GM19328 (cell line): ENCODE results near the gene EVC.

ENCODE experiments used
- ATAC-seq: cut with Tn5 transposase; IDR thresholded peaks from one replicate; pipeline ENCODE4 v1.9.1; 2021; ENCODE audit warnings: mild to moderate bottlenecking, moderate library complexity; ENCODE audit not compliant: unreplicated experiment

Gene EVC

DNA sequence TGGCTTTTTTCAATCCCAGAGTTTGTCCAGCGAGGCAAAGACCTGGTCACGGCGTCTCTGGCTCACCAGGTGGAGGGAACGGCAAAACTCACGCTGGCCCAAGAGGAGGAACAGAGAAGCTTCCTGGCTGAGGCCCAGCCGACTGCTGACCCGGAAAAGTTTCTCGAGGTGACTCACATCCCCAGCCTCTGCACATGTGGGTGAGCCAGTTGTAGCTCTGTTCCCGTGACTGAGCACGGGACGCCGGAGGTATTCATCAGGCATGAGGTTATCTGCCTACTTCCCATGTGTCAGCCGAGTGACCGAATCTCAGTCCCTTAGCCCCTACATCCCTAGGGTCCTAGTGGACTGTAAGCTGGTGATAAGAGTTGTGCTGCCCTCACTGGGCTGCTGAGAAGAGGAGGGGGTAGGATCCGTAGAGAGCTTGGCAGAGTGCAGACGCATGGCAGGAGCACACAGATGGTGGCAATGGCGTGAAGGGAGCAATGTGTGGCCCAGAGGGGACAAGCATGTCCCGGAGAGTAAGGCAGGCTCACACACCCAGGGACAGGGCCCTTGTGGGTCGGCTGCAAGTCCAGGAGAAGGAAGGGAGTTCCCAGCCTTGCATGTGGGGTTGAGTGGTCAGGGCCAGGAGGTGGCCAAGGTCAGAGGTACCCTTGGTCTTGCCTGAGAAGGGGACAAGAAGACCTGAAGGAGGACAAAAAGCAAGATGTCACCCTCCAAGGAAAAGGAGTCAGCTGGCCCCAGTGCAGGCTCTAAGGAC lies 42.9 kb downstream of the EVC start:
- ATAC-seq = no peak

DNA sequence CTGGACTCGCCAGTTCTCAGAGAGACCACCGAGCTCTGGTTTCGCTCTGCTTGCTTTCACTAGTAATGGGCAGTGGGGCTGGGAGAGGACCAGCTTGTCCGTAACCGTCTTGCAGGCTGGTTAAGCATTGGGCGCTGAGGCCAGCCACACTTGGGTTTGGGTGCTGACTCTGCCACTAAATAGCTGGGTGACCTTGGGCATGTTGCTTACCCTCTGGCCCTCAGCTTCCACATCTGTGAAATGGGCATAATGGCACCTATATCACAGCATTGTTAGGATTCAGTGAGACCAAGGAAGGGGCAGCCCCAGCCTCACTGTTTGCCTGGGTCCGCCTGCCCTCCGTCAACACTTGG lies 43.5 kb downstream of the EVC start:
- ATAC-seq = no peak

DNA sequence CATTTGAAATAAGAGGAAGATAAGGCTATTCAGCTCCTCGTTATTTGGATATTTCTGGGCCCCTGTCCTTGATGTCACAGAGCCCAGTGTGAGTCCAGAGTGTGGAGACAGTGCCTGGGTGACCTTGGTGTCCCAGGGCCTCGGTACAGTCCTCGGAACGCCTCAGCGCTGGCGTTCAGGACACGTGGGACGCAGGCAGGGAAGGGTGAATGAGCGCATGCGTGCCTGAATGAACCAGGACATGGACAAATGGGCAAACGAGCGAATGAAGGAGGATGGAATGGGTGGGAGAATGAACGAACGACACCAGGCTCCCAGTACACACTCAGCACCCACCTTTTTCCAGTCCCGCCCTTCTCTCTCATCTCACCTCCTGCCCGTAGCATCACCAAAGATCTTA lies 44.2 kb downstream of the EVC start:
- ATAC-seq = no peak

DNA sequence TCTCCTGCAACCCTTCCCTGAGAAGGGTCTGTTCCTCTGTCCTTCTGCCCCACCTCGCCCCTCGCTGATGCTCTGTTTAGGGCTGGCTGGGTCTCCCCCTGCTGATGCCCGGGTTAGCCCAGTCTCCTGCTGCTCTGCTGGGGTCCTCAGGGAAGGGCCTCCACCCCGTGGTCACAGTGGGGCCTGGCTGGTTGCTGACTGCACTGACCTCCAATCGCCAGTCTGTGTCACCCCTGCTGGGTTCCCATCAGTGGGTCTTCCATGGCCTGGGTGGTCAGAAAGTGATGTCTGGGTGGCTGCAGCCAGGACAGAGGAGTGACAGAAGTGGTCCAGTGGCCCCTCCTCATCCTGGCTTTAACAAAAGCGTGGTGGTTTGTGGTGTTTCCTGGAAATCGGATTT lies 44.7 kb downstream of the EVC start:
- ATAC-seq = no peak

DNA sequence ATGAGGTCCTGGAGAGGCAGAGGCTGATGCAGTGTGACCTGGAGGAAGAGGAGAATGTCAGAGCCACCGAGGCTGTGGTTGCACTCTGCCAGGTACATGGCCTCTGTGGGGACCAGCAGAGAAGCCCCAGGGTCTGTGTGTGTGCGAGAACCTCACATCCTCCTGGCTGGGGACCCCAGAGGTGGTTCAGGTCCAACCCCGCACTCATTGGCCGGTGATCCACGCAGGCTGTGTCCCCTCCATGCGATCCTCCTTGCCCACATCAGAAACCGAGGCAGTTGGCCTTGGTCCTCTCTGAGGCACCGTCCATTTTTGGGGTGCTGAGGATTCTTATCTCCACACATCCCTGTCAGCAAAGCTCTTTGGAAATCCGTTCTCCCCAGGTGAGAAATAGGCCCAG lies 45.3 kb downstream of the EVC start:
- no peak for ATAC-seq

DNA sequence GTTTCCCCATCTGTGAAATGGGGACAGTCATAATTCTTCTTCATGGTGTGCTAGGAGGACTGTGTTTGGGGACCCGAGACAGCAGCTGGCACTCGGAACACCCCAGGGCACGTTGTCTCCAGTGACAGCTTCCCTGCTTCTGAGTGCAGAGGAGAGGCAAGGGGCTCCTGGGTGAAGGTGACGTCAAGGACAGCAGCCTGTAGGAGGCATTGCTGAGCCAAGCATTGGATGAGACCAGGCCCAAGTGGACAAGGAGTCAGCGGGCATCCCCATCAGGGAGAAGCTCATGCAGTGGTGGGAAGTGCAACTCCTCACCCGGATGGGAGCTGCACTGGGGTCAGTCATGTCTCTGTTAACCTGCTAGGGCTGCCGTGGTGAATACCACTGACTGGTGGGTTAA lies 46.1 kb downstream of the EVC start:
- ATAC-seq = no peak

DNA sequence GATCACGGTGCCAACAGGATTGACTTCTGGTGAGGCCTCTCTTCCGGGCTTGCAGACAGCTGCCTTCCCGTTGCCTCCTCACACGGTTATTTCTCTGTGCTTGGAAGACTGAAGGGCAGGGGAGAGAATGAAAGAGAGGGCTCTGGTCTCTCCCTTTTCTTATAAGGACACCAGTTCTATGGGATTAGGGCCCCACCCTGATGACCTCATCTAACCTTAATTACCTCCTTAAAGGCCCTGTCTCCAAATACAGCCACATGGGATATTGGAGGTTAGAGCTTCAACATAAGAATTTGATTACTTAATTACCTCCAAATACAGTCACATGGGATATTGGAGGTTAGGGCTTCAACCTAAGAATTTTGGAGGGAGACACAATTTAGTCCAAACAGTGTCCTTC lies 46.5 kb downstream of the EVC start:
- ATAC-seq = no peak

DNA sequence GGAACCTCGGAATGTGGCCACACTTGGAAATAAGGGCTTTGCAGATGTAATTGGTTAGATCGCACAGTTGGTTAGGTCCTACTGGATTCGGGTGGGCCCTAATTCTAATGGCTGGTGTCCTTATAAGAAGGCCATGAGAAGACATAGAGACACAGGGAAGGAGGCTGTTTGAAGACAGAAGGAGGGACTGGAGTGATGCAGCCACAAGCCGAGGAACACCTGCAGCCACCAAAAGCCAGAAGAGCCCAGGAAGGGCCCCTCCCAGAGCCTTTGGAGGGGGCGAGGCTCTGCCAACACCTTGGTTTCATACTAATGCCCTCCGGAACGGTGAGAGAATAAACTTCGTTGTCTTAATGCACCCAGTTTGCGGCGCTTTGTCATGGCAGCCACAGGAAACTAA lies 47.0 kb downstream of the EVC start:
- ATAC-seq = no peak

DNA sequence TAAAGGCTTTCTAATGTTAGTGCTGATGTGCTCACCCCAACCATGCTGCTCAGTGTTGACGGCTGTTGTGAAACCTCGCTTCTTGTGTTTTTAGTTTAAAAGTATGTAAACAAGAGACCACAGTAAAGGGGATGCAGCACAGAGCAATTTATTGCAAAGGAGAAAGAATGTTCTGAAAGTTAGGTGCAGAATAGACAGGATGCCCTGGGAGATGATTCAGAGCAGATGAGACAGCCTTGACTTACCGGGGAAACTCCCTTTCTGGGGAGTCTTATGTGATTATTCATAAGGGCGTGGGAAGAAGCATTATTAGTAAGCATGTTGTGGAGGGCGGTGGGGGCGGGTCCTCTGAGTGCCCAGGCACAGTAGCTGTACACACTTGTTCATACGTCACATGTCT lies 47.7 kb downstream of the EVC start:
- no peak for ATAC-seq

DNA sequence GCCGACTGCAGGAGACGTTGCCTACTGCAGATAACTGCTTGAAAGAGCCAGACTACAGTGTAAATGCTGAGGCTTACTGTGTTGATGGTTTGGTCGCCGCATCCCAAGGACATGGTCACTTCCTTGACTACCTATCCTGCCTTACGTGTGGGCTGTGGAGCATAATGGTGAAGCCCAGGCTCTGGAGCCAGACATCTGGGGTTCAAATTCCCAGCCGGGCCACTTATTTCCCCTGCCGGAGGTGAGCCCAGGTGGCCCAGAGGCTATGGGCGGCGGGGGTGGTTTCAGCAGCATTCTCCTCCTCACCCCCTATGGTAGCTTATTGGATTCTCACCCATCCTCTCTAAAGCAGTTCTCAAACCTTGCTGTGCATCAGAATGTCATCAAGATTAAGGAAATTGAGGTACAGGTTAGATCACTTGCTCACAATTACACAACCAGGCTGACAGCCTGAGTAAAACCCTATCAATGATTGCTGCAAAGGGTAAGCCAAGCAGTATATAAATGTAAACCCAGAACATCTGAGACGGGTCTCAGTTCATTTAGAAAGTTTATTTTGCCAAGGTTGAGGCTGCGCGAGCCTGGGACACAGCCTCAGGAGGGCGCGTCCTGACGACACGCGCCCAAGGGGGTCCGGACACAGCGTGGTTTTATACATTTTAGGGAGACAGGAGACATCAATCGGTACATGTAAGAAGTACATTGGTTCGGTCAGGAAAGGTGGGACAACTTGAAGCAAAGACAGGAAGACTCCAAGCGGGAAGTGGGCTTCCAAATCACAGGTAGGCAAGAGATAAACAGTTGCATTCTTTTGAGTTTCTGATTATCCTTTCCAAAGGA lies 48.5 kb downstream of the EVC start:
- no peak for ATAC-seq

DNA sequence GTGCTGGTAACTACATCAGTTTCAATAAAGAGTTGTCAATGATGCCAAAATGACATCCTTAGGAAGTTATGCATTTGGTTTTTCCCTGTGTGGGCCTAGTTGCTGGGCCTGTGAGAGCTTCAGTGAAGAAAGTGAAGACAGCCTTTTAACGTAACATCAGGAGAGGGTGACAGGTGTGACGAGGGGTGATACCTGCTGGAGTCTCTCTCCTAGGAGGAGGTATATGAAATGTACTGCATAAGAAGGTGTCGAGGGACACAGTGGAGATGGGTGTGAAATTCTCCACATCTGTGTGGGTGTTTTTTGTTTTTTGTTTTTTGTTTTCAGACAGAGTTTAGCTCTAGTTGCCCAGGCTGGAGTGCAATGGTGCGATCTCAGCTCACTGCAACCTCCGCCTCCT lies 49.2 kb downstream of the EVC start:
- no peak for ATAC-seq

DNA sequence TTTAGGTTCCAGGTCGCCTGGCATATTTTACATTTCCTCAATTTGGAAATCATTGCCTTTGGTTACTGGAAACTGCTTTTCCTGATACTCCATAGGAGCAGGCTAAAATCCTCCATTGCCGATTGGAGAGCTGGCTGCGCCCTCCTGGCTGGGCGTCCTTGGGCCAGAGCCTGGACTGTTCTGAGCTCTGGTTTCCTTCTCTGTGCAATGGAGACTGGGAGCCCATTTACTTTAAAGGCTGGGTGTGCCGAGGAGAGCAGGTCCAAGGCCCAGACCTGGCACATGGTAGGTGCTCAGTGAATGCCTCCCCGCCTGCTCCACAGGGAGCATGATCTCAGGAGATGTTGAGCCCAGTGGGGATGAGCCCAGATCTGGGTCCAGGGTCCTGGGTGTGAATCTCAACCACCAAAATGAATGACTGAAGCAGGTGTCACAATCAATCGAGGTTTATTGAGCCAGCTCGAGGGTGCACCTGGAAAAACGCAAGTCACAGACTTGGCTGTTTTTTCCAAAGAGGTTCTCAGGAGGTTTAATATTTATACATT lies 50.0 kb downstream of the EVC start:
- no peak for ATAC-seq

DNA sequence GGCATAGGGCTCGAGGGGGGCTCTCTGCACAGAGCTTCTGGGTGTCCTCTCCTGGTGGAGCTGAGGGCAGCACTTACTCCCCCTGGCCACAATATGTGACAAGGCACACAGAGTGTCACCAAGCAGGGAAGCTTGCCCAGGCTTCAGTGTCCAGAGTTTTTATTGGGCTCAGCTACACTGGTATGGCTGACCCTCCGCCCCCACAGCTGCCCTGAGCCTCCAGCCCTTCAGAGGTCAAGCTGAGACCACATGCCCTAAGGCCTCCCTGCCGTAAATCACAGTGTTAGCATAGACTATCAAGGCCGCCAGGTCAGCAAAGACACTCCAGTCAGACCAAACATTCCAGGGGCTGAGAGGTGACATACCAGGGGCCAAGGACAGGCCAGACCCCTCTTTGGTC lies 59.0 kb downstream of the EVC start:
- no peak for ATAC-seq

DNA sequence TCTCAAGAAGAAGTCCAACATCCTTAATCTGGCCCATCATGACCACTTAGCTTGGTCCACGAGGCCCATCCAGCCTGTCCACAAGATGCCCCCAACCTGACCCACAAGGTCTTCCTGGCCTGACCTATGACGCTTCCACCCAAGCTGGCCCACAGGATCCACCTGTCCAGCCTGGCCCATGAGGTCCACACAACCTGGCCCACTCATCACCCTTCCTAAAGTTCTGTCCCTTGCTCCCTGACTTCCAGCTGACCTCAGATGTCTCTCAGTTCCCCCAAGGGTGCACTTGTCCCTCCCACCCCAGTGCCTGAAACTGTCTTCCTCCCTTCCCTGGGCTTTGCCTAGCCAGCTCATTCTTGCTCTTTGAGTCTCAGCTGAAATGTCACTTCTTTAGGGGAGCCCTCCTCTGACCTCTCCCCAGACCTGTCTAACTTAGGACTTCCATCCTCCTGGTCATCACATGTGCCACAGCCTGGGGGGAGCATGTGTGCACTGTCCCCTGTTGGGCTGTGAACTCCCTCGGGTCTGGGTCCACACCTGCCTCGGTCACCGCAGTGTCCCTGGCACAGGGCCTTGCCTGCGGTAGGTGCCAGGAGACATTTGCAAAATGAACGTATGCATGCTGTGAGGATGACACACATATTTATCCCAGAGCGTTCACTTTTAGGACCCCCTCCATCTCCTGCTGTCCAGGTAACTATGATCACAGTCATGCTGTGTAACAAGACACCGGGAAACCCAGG lies 61.7 kb downstream of the EVC start:
- no peak for ATAC-seq

DNA sequence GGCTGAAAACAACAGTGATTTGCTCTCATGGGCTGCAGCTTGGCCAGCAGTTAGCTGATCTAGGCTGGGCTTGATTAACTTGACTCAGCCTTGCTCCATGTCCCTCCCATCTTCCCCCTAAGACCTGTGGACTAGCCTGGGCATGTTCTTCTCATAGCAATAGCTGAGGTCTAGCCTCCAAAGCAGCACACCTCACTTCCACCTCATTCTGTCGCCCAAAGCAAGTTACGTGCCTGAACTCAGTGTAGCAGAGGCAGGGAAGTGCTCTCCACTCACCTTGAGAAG lies 62.2 kb downstream of the EVC start:
- no peak for ATAC-seq

DNA sequence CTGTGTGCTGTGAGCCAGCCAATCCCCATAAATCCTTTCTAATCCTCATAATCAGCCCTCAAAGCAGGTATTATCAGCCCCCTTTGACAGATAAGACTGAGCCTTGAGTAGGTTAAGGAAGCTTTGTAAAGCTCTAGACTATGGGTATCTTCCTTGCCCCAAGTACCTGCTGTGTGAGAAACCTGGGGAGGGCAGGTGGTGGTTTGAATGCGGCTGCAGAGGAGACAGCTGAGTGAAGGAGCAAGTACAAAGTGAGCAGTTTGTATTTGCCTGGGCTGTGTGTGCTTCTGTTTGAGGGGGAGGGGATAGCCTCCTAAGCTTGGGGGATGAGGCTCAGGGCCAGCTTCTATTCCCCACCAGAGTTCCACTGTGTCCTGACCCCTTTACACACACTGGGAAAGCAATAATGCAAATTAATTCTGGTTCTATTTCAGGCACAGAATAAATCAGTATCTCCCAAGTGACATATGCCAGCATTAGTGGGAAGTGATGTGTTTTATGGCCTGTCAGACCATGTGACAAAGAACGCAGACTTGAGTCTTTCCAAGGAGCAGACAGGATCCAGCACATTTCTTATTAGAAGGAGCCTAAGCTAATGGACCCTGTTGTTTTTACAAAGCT lies 63.5 kb downstream of the EVC start:
- ATAC-seq = no peak

DNA sequence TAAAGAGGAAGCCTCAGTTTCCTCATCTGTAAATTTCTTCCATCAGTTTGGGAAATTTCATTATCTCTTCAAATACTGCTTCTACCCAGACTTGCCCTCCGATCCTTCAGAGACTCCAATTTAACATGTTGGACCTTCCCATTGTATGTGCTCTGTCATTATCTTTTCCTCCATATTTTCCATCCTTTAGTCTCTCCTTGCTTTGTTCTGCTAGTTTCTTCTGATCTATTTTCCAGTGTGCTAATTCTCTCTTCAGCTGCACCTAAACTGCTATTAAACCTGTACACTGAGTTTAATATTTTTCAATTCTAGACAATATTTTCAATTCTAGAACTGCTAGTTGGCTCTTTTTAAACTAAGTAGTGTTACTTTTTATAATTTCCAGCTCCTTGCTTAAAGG lies 65.5 kb downstream of the EVC start:
- no peak for ATAC-seq

DNA sequence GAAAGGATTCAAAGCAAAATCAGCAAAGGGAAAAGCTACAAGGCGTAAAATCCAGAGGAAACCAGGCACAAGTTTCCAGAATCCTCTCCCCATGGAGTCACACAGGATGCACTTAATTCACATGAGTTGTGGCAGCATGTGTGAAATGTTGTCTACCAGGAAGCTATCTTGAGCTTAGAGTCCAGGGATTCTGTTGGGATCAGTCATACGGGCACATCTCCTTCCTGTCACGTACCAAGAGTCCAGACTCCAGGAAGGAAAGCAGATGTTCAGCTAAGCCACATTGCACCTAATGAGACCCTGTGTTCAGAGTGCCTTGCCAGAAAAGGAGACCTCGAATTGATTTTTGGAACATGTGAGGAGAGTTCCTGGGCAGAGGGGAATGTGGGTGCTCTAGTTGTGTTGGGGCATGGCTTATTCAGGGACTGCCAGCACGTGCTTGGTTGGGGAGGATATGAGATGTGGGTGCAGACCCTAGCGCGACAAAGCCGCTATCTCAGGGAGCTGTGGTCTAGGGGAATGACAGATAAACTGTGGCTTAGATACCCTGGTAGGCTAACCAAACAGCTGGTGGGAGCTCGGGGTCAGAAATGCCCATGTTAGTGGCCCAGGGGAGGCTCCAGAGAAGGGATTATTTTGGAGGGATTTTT lies 70.0 kb downstream of the EVC start:
- ATAC-seq = no peak

DNA sequence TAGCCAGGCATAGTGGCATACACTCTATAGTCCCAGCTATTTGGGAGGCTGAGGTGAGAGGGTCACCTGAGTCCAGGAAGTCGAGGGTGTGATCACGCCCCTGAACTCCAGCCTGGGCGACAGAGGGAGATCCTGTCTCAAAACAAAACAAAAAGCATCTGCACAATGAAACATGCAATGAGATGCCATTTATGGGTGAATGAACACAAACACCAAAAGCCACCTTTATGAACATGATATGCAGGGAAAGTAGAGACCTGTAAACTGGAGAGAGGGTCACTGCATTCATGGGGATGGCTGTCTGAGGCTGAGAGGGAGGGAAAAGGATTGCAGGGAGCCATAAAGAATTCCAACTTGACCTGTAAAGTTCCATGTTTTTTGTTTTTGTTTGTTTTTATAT lies 70.7 kb downstream of the EVC start:
- no peak for ATAC-seq

DNA sequence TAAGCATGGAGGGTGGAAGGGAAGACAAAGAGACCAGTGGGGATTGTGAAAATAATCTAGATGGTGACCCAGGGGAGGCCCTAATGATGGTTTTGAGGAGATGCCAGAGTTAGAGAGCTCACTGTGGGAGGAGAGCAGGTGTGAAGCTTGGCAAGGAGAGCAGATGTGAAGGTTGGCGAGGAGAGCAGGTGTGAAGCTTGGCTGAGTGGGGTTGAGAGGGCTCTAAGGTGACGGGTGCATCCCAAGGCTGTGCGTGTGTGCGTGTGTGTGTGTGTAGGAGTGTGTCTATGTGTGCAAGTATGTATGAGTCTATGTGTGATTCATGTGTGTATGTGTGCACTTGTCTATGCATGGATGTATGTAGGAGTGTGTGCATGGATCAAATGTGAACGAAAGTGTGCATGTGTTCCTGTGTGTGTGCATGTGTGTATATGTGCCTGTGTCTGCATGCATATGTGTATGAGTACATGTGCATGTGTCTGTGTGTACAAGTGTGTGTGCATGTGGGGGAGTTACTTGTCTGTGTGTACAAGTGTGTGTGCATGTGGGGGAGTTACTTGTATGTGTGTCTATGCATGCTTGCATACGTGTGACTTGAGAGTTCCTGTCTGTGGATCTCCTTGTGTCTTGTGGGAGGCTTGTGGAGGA lies 72.0 kb downstream of the EVC start:
- no peak for ATAC-seq
